HG02870 (cell line): ENCODE results near the gene KRT28.
"Not testable (repeated sequence)": the region's sequence is repeated elsewhere in the genome, so short reads cannot be mapped to it uniquely, and the experiment has no call there.

Experiments
- ATAC-seq: cut with Tn5 transposase; IDR thresholded peaks from one replicate; pipeline ENCODE4 v1.9.1; 2021; ENCODE audit warnings: mild to moderate bottlenecking, moderate library complexity; ENCODE audit not compliant: unreplicated experiment

KRT28 gene

DNA sequence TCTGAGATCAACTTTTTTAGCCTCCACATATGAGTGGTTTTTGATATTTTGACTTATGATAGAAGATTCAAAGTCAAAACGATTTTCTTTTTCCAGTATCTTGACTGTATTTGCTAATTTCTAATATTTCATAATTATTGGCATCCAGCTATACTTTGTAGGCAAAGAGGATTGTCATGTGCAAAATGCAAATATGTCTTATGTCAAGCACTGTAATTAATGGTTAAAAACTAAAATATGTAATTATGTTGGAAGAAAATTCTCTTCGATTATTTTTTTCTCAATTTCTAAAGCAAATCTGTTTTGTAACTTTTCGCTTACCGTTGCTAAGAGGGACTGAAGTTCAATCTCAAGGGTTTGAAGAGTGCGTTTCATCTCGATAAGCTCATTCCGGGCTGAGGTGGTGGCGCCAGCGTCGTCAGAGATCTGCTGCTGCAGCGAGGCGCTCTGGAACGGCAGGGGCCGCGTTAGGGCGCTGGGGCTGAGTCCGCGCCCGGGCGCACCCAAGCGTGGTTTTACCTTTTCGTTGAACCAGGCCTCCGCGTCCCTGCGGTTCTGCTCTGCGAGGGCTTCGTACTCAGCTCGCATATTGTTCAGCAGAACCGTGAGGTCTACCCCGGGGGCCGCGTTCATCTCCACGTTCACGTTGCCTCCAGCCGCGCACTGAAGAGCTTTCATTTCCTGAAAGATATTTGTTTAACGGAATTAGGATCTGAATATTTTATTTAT lies 20.4 kb downstream of the KRT28 start:
- ATAC-seq: no peak

GRCh38 chr17:40778461-40778860 lies 21.3 kb downstream of the KRT28 start:
- ATAC-seq: no peak

DNA sequence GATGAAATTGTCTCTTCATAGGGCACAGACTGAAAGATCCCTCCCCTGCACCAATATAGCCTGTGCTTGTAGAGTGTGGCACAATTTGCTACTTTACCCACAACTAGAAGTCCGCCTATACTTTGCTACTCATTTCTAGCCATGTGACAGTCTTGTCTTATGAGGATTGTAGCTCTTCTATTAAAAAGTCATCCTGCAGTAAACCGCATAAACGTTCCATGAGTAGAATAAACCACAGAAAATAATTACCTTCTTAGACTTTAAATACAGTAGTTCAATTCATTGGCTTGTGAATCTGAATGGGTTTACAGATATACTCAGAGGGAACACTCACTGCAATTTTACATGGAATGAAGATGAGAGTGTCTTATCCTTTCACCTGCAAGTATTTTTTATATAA lies 21.8 kb downstream of the KRT28 start:
- ATAC-seq: no peak

- no peak for ATAC-seq
These were observed 22.3 kb downstream of the KRT28 start for GRCh38 chr17:40777459-40777858.

DNA sequence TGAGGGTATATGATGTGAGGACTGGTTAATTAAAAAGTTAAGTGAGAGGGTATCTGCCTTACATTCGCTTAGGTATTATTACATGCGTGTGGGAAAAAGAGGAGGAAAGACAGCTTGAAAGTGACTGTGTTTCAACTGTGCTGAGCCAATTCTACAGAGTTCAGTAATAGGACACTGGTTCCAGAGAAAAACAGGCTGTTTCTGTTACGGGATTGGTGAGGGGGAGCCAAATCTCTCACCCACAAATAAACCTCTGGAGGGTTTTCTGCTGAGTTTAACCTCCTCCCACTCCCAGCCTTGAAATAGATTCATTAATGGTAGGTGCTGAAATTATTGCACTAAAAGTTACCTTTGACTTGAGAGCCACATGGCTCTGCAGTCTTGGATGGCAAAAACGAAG lies 23.8 kb downstream of the KRT28 start:
- no peak for ATAC-seq

DNA sequence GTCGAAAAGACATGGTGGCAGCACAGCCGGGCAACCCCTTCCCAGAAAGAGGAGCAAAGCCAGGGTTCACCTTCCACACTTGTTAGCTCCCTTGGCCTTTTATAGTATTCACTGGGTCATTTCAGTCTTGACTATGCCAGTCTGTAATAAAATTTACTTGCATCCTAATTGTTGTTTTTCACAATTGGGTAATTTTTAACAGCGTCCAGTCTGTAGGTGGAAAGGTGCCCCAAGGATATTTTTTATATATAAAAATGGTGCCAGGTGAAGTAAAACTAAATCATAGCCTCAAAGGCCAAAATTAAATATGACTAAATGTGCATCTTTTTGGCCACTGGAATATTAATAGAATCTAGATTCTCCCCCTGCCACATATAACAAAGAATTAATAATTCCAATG lies 27.7 kb downstream of the KRT28 start, which contains the start of gene KRT26:
TSS of gene KRT26 (minus strand) at position 101 of the 400 bp plus-strand sequence. CDS start at position 13, 88 bp downstream.
- ATAC-seq: no peak

- no peak for ATAC-seq
These were observed 34.1 kb downstream of the KRT28 start for GRCh38 chr17:40765657-40766056.

GRCh38 chr17:40763752-40764151 lies 36.0 kb downstream of the KRT28 start:
- no peak for ATAC-seq

DNA sequence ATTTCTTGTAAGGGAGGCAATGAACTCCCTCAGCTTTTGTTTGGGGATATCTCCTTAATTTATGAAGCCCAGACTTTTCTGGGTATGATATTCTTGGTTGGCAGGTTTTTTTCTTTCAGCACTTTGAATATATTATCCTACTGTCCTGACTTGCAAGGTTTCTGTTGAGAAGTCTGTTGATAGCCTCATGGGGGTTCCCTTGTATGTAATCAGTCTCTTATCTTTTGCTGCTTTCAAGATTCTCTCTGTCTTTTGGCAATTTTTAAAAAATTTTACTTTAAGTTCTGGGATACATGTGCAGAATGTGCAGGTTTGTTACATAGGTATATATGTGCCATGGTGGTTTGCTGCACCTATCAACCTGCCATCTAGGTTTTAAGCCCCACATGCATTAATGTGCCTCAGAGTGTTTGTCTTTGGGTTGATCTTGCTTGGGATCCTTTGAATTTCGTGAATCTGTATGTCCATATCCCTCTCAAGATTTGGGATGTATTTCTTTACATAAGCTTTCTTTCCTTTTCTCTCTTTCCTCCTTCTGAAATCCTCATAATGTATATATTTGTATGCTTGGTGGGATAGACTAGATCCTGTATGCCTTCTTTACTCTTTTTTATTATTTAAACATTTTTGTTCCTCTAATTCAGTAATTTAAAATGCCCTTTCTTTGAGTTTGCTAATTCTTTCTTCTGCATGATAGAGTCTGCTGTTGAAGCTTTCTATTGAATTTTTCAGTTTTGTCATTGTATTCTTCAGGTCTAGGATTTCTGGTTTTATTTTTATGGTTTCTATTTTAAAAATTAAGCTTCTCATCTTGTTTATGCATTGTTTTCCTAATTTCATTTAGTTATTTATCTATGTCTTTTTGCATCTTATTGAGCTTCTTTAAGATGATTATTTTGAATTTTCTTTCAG lies 39.4 kb downstream of the KRT28 start:
- ATAC-seq: no peak

- ATAC-seq: no peak
These were observed 44.5 kb downstream of the KRT28 start, which contains the start of gene KRT25 for GRCh38 chr17:40755231-40755630. TSS of gene KRT25 (minus strand) at chr17:40755331. CDS start at chr17:40755271, 60 bp downstream.

DNA sequence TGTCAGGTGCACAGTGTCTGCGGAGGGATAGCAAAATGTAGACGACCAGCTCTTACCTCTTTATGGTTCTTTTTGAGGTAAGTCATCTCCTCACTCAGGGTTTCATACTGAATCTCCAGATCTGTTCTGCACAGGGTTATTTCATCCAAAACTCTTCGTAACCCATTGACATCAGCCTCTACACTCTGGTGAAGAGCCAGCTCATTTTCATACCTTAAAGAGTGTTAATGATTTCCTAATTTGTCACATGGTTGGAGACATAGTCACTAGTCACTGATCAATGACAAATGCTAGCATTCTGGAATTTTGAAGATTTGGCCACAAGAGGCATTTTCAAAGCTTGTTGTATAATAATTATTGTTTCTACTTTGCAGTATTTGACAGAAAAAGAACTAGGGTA lies 46.0 kb downstream of the KRT28 start:
- no peak for ATAC-seq

DNA sequence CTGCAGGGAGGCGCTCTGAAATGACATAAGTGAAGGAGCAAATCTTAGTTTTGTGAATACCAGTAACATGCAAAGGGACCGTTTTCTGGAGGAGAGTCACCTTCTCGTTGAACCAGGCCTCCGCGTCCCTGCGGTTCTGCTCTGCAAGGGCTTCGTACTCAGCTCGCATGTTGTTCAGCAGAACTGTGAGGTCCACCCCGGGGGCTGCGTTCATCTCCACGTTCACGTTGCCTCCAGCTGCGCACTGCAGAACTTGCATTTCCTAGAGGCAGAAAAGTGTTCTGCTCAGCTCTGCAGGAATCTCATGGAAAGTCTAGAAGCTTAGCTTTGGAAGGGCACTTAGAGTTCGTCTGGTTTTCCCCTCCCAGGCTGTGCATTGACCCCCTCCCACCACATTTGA lies 48.7 kb downstream of the KRT28 start:
- no peak for ATAC-seq

DNA sequence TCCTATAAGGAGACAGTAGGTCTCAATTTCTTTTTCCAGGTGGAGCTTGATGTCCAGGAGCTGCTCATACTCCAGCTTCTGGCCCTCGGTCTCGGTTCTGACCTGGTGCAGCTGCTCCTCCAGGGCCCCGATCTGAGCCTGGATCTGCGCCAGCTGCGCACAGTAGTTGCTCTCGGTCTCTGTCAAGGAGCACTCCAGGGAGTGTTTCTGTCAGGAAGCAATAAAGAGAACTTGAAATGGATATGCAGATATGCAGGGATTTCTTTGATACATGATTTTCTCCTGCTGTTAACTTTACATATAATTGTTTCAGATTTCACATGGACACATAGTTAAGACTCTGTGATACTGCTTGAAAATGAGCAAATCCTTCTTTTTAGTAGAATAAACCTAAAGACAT lies 49.4 kb downstream of the KRT28 start:
- ATAC-seq: no peak

DNA sequence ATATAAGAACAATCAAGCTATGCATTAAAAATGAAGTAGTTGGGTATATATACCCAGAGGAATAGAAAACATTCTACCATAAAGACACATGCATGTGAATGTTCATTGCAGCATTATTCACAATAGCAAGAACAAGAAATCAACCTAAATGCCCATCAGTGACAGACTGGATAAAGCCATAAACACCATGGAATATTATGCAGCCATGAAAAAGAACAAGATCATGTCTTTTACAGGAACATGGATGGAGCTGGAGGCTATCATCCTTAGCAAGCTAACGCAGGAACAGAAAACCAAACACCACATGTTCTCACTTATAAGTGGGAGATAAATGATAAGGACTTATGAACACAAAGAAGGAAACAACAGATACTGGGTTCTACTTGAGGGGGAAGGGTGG lies 51.1 kb downstream of the KRT28 start:
- not testable (repeated sequence) for ATAC-seq
